Kidney glomerular epithelial cell (primary cell): Measurements from ENCODE around the gene DAB1.

ENCODE experiments used
- DNase-seq: peaks from one replicate; lab custom pipeline; 2025; lab: John Stamatoyannopoulos, UW

Gene DAB1

GRCh38 chr1:57316861-57317260, 107.0 kb downstream of the DAB1 start:
- DNase-seq: no peak

DNA sequence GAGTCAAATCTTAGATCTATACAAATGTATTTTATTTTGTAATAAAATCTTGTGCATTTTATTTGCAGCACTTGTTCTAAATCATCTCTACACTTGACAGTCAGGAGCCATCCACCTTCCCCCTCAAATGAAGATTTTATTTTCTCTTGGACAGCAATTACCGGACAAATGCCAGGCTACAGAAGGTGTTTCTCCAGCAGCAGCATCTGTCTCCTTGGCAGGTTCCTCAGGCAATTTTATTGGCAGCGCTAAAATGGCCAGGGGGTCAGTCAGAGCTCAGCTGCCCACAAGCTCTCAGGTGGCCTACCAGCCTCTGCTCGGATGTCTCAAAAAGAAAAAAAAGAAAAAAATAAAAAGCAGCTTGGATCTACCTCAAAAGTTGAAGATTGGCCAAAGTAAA, 107.6 kb downstream of the DAB1 start:
- DNase-seq: no peak

DNA sequence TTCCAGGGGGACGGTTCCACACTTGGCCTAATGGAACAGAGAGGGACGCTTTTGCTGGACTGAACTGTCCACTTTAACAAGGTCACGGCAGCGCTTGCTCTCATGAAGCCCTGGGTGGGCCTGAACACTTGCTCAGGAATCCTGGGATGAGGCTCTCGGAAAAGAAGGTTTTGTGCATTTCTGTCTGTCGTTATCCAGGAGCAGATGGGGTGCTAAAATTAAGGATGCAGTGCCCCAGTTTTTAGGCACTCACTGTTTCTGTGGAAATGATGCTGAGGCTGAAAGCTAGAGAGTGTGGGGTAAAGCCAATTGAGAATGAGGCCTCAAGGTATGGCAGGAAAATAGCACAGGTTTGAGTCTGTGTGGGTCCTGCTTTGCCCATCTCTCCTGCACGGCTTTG, 111.0 kb downstream of the DAB1 start:
- no peak for DNase-seq

- DNase-seq: no peak
These were observed 112.4 kb downstream of the DAB1 start for GRCh38 chr1:57311411-57311810.

GRCh38 chr1:57311006-57311405, 112.9 kb downstream of the DAB1 start:
- no peak for DNase-seq

DNA sequence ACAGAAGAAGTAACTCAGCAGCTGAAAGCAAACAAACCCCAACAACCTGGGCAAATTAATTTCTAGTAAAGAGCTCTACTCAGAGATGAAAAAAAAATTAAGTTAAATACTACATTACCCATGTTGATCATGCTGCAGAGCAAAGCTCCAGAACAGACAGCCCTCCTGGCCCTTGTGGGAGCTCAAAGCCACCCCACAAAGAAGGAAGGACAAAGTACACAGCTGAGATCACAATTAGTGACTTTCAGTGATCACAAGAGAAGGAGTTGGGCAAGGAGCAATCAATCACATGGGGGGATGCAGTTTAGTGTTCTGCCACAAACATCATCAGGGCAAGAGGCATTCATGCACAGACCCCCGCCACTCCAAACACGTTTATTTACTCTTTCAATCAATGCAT, 114.2 kb downstream of the DAB1 start:
- no peak for DNase-seq

DNA sequence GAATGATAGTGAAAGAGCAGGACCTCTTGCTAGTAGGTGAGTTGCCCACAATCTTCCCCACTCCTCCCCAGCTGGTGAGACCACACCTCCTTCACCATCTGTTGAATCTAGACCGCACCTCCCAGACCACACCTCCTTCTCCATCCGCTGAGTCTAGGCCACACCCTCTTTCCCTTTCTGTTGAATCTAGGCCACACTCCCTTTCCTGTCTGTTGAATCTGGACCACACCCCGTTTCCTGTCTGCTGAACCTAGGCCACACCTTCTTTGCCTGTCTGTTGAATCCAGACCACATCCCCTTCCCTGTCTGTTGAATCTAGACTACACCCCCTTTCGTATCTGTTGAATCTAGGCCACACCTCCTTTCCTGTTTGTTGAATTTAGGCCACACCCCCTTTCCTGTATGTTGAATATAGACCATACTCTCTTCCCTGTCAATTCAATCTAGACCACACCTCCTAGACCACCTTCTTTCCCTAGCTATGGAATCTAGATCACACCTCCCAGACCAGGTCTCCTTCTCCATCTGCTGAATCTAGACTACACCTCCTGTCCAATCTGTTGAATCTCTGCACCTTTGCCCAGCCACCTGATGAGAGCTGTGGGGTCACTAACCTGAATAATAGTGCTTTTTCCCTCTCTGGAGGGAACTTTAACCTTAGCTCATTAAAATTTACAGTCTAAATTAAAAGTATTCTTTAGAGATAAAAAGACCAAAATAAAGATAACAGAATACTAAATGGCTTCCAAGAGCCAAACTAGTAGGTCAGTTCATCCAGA, 116.3 kb downstream of the DAB1 start:
- no peak for DNase-seq

- DNase-seq: no peak
These were observed 119.3 kb downstream of the DAB1 start for GRCh38 chr1:57304591-57304990.

GRCh38 chr1:57302812-57303596, 120.9 kb downstream of the DAB1 start:
- DNase-seq: no peak

- DNase-seq: peak; percentile 4
These were observed 123.7 kb downstream of the DAB1 start for GRCh38 chr1:57300186-57300585.

DNA sequence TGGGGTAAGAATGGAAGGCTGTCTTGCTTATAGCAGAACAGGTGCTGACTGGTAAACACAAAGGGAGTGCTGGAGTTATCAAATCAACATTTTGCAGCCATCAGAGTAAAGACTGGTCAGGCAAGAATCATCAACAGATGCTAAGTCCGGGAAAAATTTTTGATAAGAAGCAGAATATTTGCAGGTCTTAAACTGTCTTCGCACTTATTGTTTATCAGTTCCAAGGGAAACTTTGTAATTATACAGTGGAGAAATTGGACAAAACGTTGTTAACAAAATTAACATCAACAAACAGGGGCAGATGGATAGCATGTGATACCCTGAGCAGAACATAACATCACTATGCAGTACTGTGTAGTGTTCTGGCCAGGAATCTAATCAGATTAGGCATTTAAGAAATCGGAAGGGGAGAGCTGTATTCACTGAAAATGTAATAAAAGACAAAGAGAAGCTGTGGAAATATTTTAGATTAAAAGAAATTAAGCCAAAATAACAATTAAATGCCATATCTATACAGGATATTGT, 127.1 kb downstream of the DAB1 start:
- DNase-seq: no peak

DNA sequence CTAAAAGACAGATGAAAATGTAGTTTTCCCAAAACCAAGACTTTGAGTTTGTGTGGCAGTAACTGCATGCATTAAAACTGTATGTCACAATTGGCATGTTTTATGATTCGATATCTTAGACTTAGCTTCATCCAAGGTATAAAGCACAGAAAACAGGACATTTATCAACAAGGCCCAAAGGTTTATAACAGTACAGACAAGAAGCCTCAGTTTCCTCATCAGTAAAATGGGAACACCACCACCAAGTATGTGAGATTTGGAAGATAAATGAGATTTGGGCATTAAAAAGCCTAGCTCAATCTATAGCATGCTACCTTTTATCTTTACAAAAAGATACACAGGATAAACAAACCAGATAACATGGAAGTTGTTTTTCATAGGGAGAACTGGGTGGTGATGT, 128.5 kb downstream of the DAB1 start:
- DNase-seq: no peak

GRCh38 chr1:57294177-57294576, 129.7 kb downstream of the DAB1 start:
- no peak for DNase-seq

GRCh38 chr1:57293214-57293613, 130.6 kb downstream of the DAB1 start:
- DNase-seq: no peak

DNA sequence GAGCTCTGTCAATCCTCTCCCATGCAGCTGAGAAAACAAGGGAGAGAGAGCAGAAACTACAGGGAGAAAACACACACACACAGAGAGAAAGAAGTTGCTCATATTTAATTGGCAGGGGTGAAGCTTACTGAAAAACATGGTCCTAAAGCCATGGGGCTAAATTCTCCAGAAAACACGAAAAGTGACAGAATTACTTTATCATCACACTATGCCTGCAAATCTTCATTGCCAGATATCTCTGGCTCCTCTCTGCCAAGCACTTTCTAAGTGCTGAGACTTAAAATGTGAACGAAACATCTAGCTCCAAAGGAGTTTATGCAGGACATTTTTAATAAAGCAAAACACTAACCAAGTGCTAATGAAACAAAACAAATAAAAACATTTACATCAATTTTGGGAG, 134.1 kb downstream of the DAB1 start:
- no peak for DNase-seq

DNA sequence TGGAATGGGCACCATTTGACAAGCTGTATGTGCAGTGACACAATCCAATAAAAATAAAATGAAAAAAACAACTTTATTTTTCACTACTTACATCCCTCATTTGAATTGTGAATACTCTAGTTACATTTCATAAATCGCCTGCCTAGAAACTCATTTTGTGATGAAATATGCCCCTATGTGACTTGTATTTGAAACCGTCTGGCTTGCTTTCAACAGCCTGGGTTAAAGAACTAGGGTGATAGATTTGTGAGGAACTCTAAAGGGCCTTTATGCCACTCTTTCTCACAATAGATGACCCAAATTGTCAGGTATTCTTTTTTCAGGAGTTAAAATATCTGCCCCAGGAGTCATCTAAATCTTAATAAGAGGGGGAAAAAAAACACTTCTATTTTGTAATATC, 137.9 kb downstream of the DAB1 start:
- no peak for DNase-seq

DNA sequence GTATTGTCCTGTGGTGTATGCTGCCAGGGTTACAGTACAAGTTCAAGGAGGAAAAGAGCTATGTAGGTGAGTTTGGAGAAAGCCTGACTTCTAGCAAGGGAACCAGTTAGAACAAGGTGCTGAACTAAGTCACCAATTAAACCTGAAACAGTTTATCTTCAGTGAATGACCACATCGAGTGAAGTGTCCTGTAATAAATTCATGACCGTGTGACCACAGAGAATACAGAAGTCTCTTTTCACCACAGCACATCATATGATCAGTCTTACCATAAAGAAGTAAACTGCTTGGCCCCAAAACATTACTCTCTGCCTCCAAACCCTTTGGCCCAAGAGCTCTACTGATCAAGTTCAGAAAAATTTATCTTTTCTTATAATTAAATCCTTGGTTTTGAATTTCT, 141.4 kb downstream of the DAB1 start:
- no peak for DNase-seq

GRCh38 chr1:57281324-57281723, 142.5 kb downstream of the DAB1 start:
- DNase-seq: no peak

DNA sequence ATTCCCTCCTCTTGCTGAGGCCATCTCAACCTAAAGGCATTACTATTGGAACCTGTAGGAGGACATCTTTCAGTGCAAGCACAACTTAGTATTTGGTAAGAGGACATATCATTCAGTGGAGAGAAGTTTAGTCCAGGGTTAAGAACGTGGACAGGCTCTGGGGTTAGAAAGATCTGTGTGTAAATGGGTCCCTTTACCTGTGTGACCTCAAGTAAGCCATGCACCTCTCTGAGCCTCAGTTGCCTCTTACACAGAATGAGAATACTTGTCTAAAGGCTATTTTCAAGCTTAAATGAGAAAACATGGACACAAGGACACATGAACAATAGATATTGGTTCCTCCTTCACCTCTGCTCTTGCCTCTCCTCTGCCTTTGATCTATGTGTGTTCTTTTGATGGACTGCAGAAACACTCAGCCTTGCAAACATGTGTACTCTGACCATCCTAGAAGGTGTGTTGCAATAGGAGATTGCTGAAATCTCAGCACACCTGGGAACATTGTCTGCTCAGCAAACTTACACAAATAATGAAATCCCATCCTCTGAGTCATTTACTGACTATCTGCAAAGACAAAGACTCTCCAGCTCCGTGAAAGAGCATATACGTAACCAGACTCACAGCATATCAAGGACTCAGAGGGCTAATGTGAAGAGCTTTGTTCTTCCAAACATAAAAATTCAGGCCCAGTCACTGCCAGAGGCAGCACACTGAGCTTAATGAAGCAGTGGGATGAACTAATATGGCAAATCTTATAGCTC, 143.8 kb downstream of the DAB1 start:
- peak; percentile 5 for DNase-seq

- DNase-seq: no peak
These were observed 145.3 kb downstream of the DAB1 start for GRCh38 chr1:57278558-57278957.

DNA sequence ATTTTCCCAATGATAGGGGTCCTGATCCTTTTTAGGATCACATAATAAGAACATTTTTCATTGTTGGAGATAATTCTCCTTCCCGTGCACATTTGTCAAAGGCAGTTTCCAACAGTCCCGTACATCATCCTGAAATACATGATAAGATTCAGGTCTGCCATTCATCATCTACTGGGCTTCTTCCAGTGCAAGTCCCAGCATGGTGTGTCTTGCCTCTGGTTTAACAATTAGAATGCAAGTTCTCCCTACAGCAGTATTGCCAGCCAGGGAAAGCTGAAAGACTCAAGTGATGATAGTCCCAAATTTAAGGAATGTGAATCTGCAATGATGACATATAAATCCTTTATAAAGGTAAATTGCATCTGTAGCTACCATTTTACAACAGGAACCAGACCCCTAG, 146.2 kb downstream of the DAB1 start:
- DNase-seq: no peak

GRCh38 chr1:57276918-57277317, 146.9 kb downstream of the DAB1 start:
- DNase-seq: no peak

DNA sequence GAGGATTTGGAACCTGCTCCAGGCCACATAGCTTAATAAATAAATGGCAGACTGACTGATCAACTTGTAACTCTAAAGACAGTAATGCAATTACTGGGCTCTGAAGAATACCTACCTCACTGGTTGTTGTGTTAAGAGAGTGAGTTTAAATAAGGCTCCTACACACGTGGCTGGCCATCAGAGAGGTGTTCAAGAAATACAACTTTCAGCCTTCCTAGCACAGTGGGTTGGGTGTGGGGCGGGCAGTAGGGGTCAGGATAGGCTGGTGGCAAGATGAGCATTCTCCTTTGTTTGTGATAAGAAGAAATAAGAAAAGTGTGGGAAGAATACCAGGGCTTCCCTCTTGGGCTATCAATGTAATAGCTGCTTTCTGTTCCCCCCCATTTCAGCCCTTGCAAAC, 151.3 kb downstream of the DAB1 start:
- DNase-seq: no peak
